T-helper 1 cell (primary cell): ENCODE results near the gene PRDM16.

Experiments used
- DNase-seq, 5 donors: peaks; one replicate each; pipeline ENCODE4 v3.0.0-alpha.2; 2012 to 2020

PRDM16 gene

GRCh38 chr1:3425486-3426215 lies 356.6 kb downstream of the PRDM16 start:
- DNase-seq: no peak

DNA sequence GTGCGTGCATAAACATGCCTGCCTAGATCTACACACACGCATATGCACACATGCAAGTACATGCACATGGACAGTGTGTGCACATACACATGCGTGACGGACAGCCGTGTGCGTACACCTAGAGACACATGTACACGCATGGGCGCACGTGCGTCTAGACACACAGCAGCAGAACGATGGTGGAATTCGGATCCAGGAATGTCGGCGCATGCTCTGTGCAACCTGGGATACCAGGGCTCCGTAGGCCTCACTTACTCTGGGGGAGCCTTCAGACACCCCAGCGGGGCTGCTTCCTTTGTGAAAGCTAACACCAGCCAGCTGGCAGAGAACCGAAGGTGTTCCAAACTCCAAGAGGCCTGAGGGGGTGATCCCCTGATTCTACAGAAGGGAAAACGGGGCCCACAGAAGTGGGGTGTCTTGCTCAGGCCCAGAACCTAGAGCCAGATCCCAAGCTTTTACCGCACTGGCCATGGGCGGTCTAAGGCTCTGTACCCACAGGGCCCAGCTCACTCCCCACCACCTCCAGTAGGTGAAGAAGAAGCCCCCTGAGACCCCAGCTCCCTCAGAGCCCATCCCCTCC lies 358.0 kb downstream of the PRDM16 start:
- DNase-seq: no peak

GRCh38 chr1:3427711-3428704 lies 359.0 kb downstream of the PRDM16 start:
- DNase-seq: no peak

DNA sequence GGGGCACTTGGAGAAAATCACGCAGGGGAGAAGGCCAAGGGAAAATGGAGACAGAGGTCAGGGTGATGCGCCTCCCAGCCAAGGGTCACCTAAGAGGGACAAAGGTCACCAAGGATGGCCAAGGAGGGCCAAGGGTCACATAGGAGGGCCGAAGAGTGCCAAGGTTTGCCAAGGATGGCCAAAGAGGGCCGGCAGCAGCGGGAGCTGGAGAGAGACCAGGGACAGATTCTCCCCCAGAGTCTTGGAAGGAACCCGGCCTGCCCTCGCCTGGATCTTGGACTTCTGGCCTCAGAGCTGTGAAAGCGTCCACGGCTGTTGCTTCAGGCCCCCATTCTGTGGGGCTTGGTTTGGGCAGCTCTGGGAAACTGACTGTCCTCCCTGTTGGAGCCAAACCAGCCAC lies 359.9 kb downstream of the PRDM16 start:
- DNase-seq: no peak

DNA sequence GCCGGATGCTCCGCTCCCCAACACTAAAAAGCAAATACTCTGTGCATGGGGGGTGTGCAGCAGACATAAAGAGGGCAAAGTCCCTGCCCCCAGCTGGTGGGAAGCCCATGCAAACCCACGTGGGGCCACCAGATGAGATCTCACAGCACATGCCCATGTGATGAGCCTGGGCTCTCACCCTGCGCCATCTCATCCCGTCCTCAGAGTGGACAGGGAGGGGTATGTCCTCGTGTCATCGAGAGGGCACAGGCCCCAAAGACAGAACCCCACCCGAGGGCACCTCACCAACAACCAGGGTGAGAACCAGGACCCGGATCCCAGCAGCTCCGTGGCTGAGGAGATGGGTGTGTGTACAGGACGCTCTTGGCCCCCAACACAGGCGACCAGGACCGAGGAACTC lies 360.3 kb downstream of the PRDM16 start:
- no peak for DNase-seq

- DNase-seq: no peak
These were observed 360.8 kb downstream of the PRDM16 start for GRCh38 chr1:3429766-3430165.

- DNase-seq: no peak
These were observed 361.4 kb downstream of the PRDM16 start for GRCh38 chr1:3430406-3430805.

- DNase-seq: no peak
These were observed 361.8 kb downstream of the PRDM16 start for GRCh38 chr1:3430820-3431219.

- no peak for DNase-seq
These were observed 362.3 kb downstream of the PRDM16 start for GRCh38 chr1:3431266-3431665.

DNA sequence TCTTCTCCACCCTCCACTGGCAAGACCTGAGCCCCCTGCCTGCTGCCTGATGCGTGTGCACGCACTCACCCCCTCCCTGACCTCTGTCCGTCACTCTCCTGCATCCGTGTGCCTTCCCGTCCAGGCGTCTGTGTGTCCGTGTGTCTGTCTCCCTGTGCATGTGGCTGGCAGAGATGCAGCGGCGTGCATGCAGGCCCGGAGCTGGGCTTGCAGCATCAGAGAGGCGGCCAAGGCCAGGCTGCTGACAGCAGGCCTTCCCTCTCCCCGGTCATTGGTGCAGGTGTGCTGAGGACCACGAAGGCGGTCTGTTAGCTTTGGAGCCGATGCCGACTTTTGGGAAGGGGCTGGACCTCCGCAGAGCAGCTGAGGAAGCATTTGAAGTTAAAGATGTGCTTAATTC lies 362.7 kb downstream of the PRDM16 start:
- DNase-seq: no peak

DNA sequence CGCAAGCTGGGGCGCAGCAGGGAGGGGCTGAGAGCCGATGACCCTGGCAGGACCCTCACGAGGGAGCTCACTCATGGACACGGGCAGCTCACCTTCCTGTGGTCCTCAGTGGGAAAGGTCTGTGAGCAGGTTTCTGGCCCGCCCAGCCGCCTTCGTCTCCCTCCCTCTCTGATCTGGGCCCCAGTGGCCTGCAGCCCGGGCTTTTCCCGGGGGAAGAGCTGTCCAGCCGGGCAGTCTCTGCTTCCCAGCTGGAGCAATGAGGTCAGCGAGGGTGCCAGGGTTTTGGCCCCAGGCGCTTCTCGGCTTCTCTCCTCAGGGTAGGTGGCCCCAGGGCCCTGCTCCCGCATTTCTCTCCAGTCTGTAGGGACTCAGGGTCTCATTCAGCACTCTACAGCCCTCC lies 363.3 kb downstream of the PRDM16 start:
- no peak for DNase-seq

DNA sequence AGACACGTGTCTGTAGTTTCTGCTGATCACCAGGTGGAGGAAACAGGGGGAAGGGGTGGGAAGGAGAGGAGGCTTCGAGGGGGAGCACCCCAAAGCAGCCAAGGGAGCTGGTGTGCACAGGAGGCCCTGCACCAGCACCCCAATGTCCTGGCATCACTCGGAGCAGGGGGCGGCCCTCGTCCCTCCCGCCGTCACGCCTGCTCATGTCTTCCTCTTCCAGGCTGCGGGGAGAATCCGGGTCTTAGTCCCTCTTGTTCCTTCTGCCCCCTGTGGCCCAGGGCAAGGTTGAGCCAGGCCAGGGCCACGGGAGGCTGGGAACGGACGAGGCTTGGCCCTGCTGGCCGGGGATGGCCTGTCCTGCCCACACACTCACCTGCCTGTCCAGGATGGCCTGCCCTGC lies 364.1 kb downstream of the PRDM16 start:
- DNase-seq: no peak

- no peak for DNase-seq
These were observed 364.8 kb downstream of the PRDM16 start for GRCh38 chr1:3433596-3434320.

DNA sequence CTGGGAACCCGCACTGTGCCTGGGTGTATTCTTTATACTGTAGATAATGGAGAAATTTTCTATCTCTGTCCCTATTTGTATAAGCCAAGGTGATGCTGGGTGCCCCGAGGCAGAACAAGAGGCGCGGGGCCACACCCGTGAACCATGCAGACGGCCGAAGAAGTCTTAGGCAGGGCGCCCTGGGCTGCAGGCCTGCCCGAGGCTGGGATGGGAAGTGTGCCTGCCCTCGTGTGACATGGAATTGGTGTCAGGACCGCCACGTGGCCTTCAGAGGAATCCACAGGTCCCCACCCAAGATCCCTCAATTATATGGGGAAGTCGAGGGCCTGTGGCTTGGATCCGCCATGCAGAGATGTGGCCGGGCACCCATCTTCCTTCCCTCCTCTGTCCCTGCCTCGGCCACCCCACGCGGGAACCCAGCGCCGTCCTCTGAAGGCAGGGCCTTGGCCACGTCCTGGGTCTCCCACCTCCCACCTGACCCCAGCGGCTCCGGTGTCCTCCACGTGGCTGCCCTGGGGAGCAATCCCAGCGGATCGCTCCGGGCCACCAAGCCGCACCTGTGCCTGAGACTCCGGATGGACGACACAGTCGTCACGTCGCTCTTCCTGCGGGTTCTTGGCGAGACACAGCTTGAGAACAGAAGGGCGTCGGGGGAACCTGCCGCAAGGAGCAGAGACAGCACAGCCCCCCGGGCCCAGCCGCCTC lies 365.6 kb downstream of the PRDM16 start:
- DNase-seq: no peak

- no peak for DNase-seq
These were observed 366.7 kb downstream of the PRDM16 start for GRCh38 chr1:3435666-3436065.

DNA sequence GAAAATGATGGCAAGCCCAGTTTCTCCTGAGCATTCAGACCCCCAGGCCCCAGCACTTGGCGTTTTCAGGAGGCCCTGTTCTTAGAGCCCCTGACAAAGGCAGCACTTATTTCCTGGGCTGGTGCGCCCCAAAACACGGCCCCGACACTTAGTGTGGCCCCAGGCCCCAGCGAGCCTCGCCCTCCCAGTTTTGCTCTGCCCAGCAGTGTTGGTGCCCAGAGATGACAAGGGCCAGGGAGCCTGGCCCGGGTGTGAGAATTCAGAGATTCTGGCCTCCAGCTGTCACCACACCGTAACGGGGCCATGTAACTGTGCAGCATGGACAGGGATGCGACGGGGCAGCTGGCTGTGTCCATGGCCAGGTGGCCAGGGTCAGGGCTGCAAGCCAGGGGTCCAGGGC lies 367.4 kb downstream of the PRDM16 start:
- no peak for DNase-seq

DNA sequence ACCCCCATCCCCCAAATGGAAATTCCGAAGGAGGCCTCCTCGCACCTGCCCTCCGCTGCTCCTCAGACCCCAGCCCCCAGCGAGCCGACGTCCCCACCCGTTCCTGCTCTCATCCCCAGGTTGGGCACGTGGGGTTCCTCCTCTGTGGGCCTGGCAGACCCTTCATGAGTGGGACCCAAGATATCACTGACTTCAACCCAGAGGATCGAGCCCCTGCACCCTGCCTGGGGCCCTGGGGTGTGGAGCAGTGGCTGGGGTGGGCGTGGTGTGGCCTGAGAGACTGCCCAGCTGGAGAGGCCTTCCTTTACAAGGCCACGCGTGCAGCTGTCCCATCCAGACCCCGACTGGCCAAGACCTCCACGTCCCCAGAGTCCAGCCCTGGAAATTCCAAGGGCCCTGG lies 367.9 kb downstream of the PRDM16 start:
- peak in 1 of 5 donors; percentile 2 for DNase-seq

GRCh38 chr1:3438661-3439180 lies 369.7 kb downstream of the PRDM16 start:
- peak in 1 of 5 donors; percentile 0 for DNase-seq

- peak in 1 of 5 donors; percentile 4 for DNase-seq
These were observed 370.6 kb downstream of the PRDM16 start for GRCh38 chr1:3439346-3440299.

DNA sequence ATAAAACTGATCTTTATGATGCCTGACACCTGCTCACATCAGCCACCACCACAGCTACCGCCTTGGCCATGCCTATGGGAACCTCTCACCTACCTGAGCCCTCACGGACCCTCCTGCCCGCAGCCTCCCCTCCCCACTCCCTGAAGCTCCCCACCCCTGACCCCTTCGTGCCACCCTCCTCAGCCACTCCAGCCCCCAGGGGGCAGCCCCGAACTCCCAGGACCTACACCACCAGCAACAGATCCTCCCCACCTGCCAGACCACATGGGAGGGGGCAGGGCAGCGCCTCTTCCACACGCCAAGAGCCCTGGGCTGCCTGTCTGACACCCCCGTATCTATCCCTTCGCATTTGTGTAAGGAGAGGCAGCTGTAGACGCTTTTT lies 371.3 kb downstream of the PRDM16 start:
- DNase-seq: peak in 1 of 5 donors; percentile 5
